HG03095 (cell line): ENCODE measurements around the gene ATP6V1G3.
A peak's percentile ranks its signal among the peaks of the same experiment; 100 is the strongest.
"Not testable (repeated sequence)": the region's sequence is repeated elsewhere in the genome, so short reads cannot be mapped to it uniquely, and the experiment has no call there.

ENCODE experiments used
- ATAC-seq: cut with Tn5 transposase; IDR thresholded peaks from one replicate; pipeline ENCODE4 v1.9.1; 2021; ENCODE audit warnings: moderate library complexity; ENCODE audit not compliant: unreplicated experiment

Gene ATP6V1G3

DNA sequence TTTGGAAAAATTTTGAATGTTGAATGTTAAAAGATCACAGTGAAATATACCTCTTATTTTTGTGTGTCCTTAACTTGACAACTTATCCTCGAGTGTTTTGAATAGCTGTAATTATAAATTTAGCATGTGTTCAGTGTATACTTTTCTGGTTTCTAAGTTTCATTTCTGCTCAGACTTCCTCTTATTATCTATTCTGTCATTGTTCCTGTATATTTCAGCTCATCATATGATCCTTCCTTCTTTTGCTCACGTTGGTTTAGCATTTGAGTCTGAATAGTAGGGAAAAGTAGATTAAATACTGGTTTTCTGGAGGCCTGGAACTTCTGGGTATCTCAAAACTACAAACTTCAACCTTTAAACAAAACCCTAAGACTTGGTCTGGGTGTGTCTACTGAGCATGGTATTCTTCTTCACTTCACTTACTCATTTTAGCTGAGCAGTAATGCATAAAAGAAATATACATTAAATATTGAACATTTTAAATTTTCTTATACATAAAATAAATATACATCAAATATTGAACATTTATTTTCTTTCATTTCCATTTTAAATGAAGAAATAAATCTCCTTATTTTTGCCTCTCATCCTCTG, 3.3 kb upstream of the ATP6V1G3 start:
- peak; percentile 82 for ATAC-seq

DNA sequence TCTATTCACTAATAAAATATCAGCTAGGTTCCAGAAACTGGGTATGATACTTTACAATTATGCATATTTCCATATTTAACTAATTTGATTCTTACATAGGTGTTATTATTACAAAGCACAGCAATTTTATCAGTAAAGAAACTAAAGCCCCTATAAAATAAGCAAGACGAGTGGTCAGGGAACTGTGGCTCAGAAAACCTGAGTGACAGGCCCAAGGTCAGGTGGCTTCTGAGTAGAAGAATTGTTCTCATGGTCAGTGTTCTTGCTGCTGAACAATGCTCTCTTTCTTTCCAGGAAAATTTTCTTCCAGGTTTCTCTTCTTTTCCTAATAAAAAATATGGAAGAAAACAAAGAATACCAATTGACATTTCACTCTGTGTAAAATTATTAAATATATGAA, 2.2 kb upstream of the ATP6V1G3 start:
- ATAC-seq, result no peak

DNA sequence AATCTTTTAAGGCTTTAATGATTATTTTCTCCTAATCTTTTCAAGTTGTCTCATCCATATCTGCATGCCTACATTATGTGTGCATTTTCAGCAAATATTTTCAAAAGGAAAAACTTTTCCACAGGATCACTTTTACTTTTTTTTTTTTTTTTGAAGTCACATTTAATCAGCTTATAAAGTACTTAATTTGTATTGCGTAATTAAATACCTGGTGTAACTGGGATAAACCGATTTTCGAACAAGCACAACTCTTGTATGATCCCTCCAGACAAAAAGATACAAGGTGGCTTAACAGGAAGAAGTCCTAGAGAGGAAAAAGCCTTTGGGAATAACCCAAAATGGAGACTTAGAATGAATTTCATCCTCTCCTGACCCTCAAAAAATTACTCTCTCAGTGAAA, 1.3 kb upstream of the ATP6V1G3 start:
- ATAC-seq, result no peak

DNA sequence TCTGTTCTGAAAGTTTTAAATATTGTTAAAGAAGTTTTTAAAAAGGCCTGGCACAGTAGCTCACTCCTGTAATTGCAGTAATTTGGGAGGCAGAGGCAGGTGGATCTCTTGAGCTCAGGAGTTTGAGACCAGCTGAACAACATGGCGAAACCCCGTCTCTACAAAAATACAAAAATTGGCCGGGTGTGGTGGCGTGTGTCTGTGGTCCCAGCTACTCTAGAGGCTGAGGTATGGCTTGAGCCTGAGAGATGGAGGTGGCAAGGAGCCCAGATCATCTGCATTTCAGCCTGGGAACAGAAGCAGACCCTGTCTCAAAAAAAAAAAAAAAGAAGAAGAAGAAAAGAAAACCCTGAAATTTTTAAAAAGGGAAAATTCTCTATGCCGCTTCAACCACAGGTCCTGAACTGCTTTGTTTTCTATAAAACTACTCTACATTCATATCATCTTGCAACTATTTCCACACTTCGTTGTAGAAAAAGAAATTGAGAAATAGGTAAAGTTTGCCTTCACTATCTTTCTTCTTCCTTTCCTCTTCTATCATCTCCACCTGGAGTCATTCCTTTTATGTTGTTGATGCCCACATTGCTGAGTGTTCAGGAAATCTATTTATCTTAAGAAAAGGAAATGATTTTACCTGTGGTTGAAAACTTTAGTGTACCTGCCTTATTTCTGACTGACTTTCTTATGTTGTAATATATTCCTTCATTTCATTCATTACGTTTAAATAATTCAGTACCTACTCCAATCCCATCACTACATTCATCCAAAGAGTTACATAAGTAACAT, 1.7 kb downstream of the ATP6V1G3 start:
- ATAC-seq, result no peak

DNA sequence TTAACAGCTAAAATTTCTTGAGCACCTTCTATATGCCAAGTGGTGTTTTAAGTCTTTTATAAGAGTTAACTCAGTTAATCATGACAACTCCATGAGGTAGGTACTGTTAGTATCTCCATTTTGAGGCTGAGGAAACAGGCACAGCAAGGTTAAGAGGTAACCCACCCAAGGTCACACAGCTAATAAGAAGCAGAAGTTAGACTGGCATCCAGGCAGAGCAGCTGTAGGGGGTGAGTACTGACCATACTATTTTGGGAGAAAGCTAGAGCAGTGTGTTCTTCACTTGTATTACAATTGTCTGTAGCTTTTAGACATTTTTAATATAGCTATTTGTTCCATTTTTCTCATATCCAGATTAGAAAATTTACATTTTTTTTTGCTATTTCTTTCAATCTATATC, 4.8 kb downstream of the ATP6V1G3 start:
- ATAC-seq, result no peak

DNA sequence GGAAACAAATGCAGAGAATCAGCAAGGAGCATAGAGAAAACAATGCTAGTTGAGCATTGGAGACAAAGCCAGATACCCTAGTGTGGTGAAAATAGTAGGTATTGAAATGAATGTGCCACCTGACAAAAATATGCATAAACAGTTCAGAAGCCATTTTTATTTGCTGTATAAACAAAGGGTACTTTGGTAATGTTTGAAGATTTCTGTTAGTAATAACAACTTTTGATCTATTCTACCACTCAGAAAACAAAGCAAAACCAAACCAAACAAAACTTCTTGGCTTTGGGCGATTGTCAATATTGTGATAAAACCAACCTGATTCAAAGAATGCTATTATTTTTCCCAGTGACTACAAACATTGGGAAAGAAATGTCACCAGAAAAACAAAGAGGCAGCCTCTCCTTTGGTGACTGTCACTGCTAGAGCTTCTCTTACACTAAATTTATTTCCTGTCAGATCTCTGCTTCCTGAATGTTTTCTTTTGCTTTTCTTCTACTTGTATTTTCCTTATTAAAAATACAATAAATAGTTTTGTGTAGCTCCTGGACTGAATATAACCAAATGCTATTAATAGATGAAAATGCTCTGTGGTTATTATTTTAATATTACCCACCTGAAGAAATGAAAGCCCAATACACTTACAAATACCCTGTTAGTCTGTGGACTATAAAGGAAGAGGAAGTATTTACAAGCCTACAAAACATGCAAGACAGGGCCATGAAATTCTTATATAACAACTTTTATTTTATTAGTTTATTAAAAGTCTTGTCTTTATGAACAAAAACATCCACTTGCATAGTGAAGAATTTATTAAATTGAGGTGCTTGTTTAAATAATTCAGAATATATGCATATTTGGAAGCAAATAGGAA, 5.7 kb downstream of the ATP6V1G3 start:
- no peak for ATAC-seq

DNA sequence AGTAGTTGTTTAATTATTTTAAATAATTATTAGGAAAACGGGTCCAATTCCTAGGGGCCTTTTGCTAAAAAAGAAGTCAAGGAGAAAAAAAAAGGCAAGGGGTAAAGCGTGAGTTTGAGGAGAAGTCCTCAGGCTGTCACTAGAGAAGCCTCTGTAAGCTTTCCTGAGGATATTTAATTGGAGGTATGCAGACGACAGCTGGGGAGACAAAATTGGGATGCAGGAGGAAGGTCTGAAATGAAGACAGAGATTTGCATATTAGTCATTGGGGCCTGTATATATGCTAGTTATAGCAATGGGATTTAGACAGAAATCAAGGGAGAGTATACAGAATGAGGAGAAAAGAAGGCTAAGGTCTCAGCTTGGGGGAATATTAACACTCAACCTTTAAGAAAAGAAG, 8.6 kb downstream of the ATP6V1G3 start:
- ATAC-seq, result no peak

DNA sequence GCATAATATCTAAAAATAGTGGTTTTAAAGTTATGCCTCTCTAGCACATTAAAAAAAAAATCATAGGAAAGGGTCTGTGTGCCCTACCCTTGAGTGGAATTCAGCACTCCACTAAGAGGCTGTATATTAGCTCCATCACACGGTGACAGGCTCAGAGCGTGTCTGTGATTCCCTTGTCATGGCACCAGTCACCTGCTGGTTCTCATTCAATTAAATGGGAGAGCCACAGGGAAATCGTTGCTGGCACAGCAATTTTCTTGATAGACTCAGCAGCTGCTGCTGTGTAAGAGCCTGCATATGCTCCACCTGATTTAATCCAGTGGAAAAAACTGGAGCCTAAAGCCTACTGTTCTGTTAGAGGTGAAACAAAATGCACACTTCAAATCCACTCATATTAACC, 9.5 kb downstream of the ATP6V1G3 start:
- no peak for ATAC-seq

DNA sequence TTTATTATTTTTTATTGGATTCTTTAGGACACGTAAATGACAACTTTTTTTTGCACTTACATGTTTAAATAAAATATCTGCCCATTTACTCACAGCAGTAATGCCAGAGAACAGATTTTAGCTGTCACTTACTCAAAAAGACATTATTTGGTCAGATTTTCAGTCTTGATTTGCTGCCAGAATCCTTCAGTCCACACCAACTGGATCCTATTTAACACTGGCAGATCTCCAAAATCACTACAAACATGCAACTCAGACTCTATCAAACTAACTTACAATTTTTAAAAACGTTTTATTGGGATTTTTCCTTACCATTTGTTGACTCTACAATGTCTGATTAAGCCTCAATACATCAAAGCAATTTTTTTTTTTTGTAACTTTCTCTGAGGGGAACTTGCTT, 11.1 kb downstream of the ATP6V1G3 start:
- ATAC-seq, result no peak

DNA sequence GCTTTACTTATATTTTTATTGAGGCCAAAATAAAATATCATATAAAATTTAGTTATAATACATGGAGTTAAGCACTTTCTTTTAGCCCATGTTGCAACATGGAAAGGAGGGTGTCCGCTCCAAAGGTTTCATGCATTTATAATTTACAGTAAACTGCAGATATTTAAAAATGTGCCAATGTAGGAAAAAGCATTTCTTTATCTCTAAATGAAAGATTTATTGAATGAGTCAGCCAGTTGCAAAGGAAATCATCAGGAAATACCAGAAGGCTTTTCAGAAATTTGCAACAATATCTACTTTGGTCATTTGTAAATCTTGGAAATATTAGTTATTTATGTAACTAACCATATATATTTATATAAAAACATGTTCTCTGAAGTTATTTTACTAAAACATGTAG, 12.1 kb downstream of the ATP6V1G3 start:
- no peak for ATAC-seq

DNA sequence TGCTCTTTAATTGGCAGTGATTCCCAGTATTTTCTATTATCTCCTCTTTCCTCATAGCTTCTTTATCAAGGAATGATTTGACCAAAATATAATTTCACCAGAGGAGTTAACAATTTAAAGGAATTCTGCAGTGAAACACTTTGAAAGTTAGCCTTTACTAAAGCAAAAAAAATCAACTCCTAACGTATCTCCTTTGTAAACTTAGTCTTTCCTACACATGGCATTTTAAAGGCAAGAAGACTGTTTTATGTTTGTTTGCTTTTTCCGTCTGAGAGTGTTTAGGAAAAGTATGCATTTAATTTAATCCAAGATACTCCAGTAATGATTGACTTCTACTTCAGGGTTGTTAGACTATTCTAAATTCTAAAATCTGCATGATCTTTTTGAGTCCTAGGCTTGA, 15.9 kb downstream of the ATP6V1G3 start:
- ATAC-seq, result no peak

DNA sequence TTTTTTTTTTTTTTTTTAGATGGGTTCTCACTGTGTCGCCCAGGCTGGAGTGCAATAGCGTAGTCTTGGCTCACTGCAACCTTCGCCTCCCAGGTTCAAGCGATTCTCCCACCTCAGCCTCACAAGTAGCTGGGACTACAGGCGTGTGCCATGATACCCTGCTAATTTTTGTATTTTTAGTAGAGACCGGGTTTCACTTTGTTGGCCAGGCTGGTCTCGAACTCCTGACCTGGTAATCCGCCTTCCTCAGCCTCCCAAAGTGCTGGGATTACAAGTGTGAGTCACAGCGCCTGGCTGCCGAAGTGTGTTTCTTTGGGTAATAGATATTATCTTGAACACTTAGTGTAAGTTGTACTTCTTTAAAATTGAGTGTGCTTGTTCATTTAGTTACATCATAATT, 16.4 kb downstream of the ATP6V1G3 start:
- ATAC-seq, result not testable (repeated sequence)

DNA sequence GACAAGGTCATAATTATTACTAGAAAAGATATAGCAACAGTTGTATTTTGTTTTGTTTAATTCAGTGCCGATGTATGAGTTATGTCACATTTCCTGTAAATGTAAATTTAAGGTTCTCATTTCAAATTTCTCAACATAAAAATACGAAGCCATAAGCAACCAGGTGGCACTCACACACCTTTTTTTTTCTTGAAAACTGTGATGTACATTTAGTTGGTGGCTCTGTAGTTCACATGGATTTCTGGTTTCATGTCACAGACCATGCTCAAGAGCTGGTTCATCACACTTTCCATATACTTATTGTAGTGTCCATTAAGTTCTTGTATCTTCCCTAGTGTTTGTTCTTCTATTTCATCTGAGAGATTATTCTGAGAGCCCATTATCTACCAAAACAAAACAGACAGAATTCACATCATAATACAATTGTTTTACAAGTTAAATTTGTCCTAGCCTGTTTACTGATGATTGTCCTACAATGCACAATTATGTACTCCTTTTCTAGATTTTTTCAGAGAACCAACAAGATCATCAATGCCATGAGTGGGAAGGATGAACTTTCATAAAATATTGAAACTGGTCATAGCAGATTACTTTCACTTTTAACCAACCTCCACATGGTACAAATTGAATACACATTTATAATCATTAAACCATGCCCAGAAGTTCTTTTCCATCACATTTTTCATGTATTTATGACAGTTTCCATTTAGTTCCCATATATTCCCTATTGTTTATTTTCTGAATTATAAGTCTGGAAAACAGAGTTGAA, 17.1 kb downstream of the ATP6V1G3 start:
- no peak for ATAC-seq

DNA sequence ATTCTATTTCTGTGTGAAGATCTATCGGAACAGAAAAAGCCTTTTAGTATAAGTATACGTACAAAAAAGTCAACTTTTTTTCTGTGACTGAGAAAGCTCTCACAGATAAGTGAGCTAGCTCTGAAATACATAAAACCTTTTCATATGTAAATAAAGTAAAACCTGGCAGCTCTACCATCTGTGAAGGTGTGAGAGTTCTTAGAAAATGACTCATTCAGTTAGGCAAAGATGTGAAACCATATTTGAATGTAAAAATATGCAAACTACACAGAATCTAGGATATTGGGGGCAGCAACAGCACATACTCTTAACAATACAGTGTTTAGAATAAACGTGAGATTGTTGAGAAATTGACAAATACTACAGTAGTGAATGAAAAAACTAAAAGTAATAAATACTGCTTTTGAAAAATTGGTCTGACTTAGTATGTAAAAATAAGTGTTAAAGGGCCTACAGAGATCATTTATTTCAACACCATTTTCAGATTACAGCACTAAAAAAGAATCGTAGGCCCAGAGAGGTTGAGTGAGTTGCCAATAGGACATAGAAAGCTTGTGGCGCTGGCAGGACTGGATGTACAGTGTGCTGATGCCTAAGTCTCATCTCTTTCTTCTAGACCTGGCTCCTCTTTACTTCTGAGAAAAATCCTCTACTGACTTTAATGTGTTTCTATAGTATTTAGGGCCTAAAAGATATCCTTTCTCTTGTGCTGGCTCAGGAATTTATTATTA, 19.8 kb downstream of the ATP6V1G3 start:
- ATAC-seq, result peak; percentile 93

DNA sequence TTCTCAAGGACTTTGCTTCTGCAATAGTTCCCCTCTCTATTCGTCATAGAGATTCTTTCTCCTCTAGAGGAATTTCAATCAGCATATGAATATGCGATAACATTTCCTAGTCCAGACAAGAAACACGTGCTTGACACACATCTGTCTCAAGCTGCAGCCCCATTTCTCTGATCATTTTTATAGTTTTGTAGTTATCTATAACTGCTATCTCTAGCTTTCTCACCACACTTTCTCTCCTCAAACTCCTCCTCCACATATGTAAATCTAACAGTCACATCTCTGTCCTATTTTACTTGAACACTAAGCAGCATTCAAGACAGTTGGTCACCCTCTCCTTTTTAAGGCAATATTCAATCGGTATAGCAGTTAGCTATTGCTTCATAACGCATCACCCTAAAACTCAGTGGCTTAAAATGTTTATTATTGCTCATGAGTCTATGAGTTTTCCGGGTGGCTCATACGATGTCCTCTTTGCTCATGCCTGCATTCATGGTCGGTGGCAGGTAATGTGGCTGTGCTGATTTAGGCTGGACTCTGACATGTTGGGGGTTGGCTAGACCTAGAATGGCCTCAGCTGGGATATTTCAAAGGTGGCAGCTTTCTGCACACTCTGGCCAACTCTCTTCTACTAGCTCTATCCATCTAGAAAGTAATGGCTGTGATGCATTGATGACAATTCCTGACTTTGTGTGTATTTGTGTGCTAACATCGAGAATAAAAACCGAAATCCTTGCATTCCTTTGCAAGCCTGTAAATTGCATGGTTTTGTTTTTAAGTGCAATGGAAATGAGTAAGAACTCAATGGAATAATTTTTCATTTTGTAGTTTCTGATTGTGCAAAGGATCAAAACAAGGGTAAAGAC, 20.6 kb downstream of the ATP6V1G3 start:
- peak; percentile 6 for ATAC-seq

DNA sequence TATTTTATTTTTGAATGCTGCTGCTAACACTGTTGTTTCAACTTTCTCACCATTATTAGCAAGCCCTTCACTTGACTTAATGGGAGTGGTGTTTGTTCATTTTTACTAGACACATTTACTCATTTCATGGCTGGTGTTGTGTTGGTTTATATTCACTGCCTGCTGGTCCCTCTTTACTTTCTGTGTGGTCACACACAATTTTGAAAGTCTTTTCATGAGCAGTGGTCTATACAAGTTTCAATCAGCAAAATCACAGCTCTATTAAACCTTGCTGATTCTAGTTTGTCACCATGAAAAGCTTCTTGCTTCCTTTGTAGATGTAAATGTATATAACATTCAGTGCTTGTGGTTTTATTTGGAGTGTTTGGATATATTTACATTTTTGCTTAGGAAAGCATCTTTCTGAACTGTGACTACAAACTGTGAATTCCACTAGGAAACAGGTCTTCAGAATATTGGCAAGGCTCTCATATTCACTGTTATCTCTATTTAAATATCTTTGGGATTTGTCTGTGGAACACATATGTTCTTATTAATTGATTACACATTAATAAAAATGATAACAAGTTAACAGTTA, 22.8 kb downstream of the ATP6V1G3 start:
- no peak for ATAC-seq

DNA sequence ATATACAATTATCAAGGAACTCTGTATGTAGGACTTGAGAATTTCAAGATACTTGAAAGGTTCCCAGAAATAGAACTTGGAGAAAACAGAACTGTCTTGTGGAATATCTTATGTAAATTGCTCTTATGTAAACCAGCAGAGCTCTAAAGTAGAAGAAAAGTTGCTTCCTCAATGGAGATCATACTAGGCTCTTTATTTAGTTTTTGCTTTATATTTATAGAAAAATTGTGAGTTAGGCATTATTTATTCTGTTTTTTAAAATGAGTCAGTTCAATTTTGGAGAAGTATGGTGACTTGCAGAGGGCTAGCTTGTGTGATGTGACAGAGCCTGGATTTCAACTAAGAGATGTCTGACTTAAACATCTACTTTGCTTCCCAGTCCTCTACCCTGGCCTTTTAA, 40.4 kb downstream of the ATP6V1G3 start:
- ATAC-seq, result no peak

DNA sequence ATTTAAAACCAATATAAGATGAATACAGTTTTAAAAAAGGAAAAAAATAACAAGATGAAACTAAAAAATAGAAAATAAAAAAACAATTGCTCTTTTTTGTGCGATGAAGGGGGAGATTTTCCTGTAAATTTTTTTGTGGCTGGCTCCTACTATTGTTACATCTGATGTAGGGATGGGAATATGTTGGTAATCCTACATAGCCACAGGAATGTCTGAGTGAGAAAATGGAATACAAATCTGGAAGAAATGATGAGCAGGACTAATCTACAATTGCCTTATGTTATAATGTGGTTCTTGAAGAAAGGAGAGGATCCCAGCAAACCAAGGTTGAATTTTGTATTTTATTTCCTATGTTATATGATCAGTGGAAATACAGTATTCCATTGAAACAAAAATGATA, 40.9 kb downstream of the ATP6V1G3 start:
- ATAC-seq, result no peak

DNA sequence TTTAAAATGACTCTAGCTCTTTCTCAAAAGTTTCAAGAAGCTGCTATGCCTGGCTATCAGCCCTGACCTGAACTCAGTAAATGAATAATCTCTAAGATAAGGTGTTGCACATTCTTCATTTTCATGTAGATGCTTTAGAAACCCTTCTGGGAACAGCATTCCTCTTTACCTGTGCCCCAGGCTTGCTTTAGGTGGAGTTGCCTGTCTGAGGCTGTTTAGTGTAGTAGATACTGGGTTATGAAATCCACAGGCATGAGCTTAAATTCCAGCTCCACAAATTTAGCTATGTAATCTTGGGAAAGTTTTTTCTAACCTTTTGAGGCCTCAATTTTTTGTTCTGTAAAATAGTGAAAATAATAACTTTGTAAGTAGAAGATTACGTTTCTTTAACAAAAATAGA, 41.6 kb downstream of the ATP6V1G3 start:
- no peak for ATAC-seq
